Thyroid gland (tissue), 4 donors: Measurements from ENCODE around the gene TH.

Source experiments
- POLR2A ChIP-seq, 2 donors: fragments of 450-650 bp; IDR thresholded peaks; one replicate each; pipeline ENCODE4 v1.6.1; 2017; ENCODE audit warnings: antibody characterized with exemption in 2 of 2, mild to moderate bottlenecking in 2 of 2, moderate library complexity in 1 of 2
- TF ChIP-seq, protein P1 (sequence below), 6 experiments: fragments of 200-600 bp in 3 of 6; fragments of 450-650 bp in 3 of 6; sonication (generic) in 3 of 6; IDR thresholded peaks; one replicate each; pipeline ENCODE4 v1.5.1; 2016 to 2019; ENCODE audit warnings: antibody characterized with exemption in 6 of 6, mild to moderate bottlenecking in 2 of 6, inconsistent platforms in 1 of 6, moderate library complexity in 1 of 6

- TF ChIP-seq, protein P1, sequence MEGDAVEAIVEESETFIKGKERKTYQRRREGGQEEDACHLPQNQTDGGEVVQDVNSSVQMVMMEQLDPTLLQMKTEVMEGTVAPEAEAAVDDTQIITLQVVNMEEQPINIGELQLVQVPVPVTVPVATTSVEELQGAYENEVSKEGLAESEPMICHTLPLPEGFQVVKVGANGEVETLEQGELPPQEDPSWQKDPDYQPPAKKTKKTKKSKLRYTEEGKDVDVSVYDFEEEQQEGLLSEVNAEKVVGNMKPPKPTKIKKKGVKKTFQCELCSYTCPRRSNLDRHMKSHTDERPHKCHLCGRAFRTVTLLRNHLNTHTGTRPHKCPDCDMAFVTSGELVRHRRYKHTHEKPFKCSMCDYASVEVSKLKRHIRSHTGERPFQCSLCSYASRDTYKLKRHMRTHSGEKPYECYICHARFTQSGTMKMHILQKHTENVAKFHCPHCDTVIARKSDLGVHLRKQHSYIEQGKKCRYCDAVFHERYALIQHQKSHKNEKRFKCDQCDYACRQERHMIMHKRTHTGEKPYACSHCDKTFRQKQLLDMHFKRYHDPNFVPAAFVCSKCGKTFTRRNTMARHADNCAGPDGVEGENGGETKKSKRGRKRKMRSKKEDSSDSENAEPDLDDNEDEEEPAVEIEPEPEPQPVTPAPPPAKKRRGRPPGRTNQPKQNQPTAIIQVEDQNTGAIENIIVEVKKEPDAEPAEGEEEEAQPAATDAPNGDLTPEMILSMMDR (IDR thresholded peaks at IDR 0.05): no peak
- TF ChIP-seq POLR2A (IDR thresholded peaks at IDR 0.05): no peak
These were observed 30.9 kb downstream of the TH start for GRCh38 chr11:2140411-2141400.
